ENCODE measurements around the gene NKPD1. TPM values are rescaled to one million over a fixed set of nuclear protein-coding genes. Genes with fewer than 3 reads are reported as not detected.

NKPD1 gene
- total and polyA plus RNA-seq, 9 donors, result 0.11 to 0.57 (median 0.20) TPM; not detected in 1

GRCh38 chr19:45162608-45163143, 1.9 kb upstream of the NKPD1 start:
- H3K27me3 ChIP-seq, result no peaks in the 10 kb centered on the region
- intact Hi-C loops (cut with DNase I), result no loop called here
- no peak overlapping the region for H3K4me3 ChIP-seq

GRCh38 chr19:45161738-45162607, 1.2 kb upstream of the NKPD1 start:
- no peaks in the 10 kb centered on the region for H3K27me3 ChIP-seq
- no peak overlapping the region for H3K4me3 ChIP-seq

More at GRCh38 chr19:45162608-45163143, 1.9 kb upstream of the NKPD1 start:
- DNase-seq, result no peak
- no peaks in the 10 kb centered on the region for H3K36me3 ChIP-seq
- no peaks in the 10 kb centered on the region for H3K9me3 ChIP-seq
- no peaks in the 10 kb centered on the region for H3K4me1 ChIP-seq (ENCODE audit: insufficient read depth)
- TF ChIP-seq POLR2A (IDR thresholded peaks at IDR 0.05) (no peak), EP300 (IDR thresholded peaks at IDR 0.05) (no peak), CTCF (IDR thresholded peaks at IDR 0.05) (no peak)
- no peak overlapping the region for H3K27ac ChIP-seq
- 54 to 80% (median 75%) methylated on average over 15 to 18 of the region's 18 CpGs for WGBS, 3 donors

GRCh38 chr19:45159971-45160324, 834 bp downstream of the NKPD1 start:
- H3K4me1 ChIP-seq (ENCODE audit: insufficient read depth), result no peaks in the 10 kb centered on the region
- no peak overlapping the region for H3K4me3 ChIP-seq
- H3K27ac ChIP-seq, result no peak overlapping the region
- no peaks in the 10 kb centered on the region for H3K9me3 ChIP-seq
- intact Hi-C loops (cut with DNase I), result no loop called here
- H3K27me3 ChIP-seq, result no peaks in the 10 kb centered on the region
- WGBS, 3 donors, result 55 to 63% (median 58%) methylated on average over 10 of the region's 10 CpGs
- TF ChIP-seq POLR2A (IDR thresholded peaks at IDR 0.05) (no peak), EP300 (IDR thresholded peaks at IDR 0.05) (no peak), CTCF (IDR thresholded peaks at IDR 0.05) (no peak)
- no peak for DNase-seq
- H3K36me3 ChIP-seq, result no peaks in the 10 kb centered on the region

More at GRCh38 chr19:45161738-45162607, 1.2 kb upstream of the NKPD1 start:
- 30 to 35% (median 35%) methylated on average over 32 of the region's 32 CpGs for WGBS, 3 donors
- intact Hi-C loops (cut with DNase I), result no loop called here
- peak in 3 of 5 donors; percentile 29 to 65 (median 53) for DNase-seq
- H3K36me3 ChIP-seq, result no peaks in the 10 kb centered on the region
- no peak overlapping the region for H3K27ac ChIP-seq
- no peaks in the 10 kb centered on the region for H3K9me3 ChIP-seq
- no peaks in the 10 kb centered on the region for H3K4me1 ChIP-seq (ENCODE audit: insufficient read depth)
- peak in 1 of 3 donors; percentile 16 for TF ChIP-seq CTCF (IDR thresholded peaks at IDR 0.05)
- no peak for TF ChIP-seq POLR2A (IDR thresholded peaks at IDR 0.05)
- TF ChIP-seq EP300 (IDR thresholded peaks at IDR 0.05), result no peak

- 62 to 72% (median 63%) methylated on average over 12 of the region's 12 CpGs for whole genome bisulfite sequencing, 3 donors
- Histone ChIP-seq H3K9me3 (no peaks in the 10 kb centered on the region), H3K27ac (no peak overlapping the region), H3K27me3 (no peaks in the 10 kb centered on the region), H3K36me3 (no peaks in the 10 kb centered on the region), H3K4me1 (ENCODE audit: insufficient read depth) (no peaks in the 10 kb centered on the region), H3K4me3 (no peak overlapping the region)
- intact Hi-C loops (cut with DNase I), result no loop called here
- no peak for DNase-seq
- no peak for TF ChIP-seq EP300 (IDR thresholded peaks at IDR 0.05)
- no peak for TF ChIP-seq CTCF (IDR thresholded peaks at IDR 0.05)
Measured at GRCh38 chr19:45159210-45159970, 1.4 kb downstream of the NKPD1 start.
